Nephron progenitor cell (in vitro differentiated cells): ENCODE results near the gene ITSN1.

ENCODE experiments used
- DNase-seq: peaks from one replicate; pipeline ENCODE4 v3.0.0; 2021
- H3K27ac Mint-ChIP-seq: 2 replicates; pipeline ENCODE4 v1.8.0; 2021; ENCODE audit warnings: mild to moderate bottlenecking, moderate library complexity, mixed read lengths
- H3K27me3 Mint-ChIP-seq: 2 replicates; pipeline ENCODE4 v1.8.0; 2021; ENCODE audit warnings: mild to moderate bottlenecking, low read depth, mixed read lengths; ENCODE audit not compliant: poor library complexity
- H3K36me3 Mint-ChIP-seq: 2 replicates; pipeline ENCODE4 v1.8.0; 2021; ENCODE audit warnings: low read depth, mixed read lengths
- H3K4me1 Mint-ChIP-seq: 2 replicates; pipeline ENCODE4 v1.8.0; 2021; ENCODE audit warnings: mixed read lengths
- H3K4me3 Mint-ChIP-seq: 2 replicates; pipeline ENCODE4 v1.8.0; 2021; ENCODE audit warnings: mild to moderate bottlenecking, moderate library complexity, mixed read lengths
- H3K9me3 Mint-ChIP-seq: 2 replicates; pipeline ENCODE4 v1.8.0; 2021; ENCODE audit warnings: mild to moderate bottlenecking, moderate library complexity, mixed read lengths
- TF ChIP-seq, protein P1 (sequence below): fragments of 200-600 bp; sonication (generic); IDR thresholded peaks from 2 replicates; pipeline ENCODE4 v1.5.0; 2021; ENCODE audit warnings: antibody characterized with exemption

The ITSN1 gene

DNA sequence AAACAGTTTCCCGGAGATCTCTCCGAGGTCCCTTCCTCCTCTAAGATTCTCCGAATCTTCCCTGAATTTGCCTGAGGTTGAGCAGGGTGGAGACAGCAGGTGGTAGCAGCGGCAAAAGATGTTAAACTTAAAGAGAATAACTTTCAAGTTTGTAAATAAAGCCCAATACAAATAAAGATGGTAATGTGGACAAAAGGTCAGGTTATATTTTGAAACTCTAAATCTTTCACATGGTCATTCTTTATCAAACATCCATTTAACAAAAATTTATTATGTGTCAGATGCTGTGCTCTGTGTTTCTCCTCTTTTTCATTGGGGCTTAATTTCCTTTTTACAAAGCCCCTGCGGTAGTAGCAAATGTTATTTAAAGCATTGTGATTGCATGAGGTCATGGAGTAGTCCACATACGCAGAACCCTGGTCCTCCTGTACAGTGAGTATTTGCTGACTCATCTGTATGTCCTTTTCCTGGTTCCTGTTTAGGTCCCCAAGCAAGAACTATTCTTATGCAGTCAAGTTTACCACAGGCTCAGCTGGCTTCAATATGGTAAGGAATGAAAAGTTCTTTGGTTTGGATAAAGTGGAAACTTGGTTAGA, 119.2 kb downstream of the ITSN1 start:
- H3K9me3 Mint-ChIP-seq = no peaks in the 10 kb centered on the region
- TF ChIP-seq, protein P1, sequence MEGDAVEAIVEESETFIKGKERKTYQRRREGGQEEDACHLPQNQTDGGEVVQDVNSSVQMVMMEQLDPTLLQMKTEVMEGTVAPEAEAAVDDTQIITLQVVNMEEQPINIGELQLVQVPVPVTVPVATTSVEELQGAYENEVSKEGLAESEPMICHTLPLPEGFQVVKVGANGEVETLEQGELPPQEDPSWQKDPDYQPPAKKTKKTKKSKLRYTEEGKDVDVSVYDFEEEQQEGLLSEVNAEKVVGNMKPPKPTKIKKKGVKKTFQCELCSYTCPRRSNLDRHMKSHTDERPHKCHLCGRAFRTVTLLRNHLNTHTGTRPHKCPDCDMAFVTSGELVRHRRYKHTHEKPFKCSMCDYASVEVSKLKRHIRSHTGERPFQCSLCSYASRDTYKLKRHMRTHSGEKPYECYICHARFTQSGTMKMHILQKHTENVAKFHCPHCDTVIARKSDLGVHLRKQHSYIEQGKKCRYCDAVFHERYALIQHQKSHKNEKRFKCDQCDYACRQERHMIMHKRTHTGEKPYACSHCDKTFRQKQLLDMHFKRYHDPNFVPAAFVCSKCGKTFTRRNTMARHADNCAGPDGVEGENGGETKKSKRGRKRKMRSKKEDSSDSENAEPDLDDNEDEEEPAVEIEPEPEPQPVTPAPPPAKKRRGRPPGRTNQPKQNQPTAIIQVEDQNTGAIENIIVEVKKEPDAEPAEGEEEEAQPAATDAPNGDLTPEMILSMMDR = no peak
- H3K27ac Mint-ChIP-seq = peak overlapping the region; percentile 67
- H3K4me1 Mint-ChIP-seq = peaks cover 7% of the 10 kb centered on the region
- H3K27me3 Mint-ChIP-seq = no peaks in the 10 kb centered on the region
- no peak for DNase-seq
- H3K36me3 Mint-ChIP-seq = peaks cover 65% of the 10 kb centered on the region
- H3K4me3 Mint-ChIP-seq = no peak overlapping the region

DNA sequence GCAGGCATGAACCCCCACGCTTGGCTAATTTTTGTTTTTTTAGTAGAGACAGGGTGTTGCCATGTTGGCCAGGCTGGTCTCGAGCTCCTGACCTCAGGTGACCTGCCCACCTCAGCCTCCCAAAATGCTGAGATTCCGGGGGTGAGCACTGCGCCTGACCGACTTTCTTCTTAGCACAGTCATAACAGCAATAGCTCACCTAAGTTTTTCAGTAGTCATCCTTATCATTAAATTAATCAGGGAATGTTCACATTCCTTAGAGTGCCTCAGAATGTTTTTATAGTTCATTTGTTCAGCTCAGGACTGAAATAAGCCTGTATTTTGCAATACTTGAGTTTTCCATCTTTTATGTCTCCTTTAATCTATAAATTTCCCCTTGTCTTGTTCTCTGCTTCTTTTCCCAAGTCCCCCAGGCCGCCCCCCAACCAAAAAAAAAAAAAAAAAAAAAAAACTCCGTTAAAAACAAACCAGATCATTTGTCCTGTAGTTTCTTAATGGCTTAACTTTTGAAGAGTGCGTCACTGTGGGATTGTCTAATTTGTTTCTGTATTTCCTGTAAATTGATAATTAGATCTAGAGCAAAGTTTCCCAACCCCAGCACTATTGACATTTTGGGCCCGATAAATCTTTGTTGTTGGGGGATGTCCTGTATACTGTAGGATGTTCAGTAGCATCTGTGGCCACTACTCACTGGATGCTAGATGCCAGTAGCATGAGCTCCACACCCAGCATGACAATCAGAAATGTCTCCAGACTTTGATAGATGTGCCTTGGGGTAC, 120.7 kb downstream of the ITSN1 start:
- no peak overlapping the region for H3K4me3 Mint-ChIP-seq
- H3K36me3 Mint-ChIP-seq = peaks cover 75% of the 10 kb centered on the region
- H3K9me3 Mint-ChIP-seq = no peaks in the 10 kb centered on the region
- TF ChIP-seq, protein P1 = no peak
- no peaks in the 10 kb centered on the region for H3K27me3 Mint-ChIP-seq
- DNase-seq = no peak
- peaks cover 7% of the 10 kb centered on the region for H3K4me1 Mint-ChIP-seq
- no peak overlapping the region for H3K27ac Mint-ChIP-seq

DNA sequence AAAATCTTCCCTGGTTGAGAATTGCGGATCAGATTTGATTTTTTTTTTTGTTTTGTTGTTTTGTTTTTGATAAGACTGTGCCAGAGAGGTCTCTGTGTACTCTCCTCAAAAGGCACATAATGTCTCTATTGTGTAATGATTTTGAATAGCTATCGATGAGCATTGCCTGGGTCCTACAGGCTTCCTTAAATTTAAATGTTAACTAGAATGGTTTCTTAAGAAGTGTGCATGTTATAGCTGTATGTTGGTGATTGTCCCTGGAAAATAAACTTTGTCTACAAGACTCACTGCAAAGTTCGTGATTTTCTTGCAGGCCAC, 121.2 kb downstream of the ITSN1 start:
- Mint-ChIP-seq H3K36me3 (peaks cover 71% of the 10 kb centered on the region), H3K27me3 (no peaks in the 10 kb centered on the region), H3K4me3 (no peak overlapping the region), H3K4me1 (peaks cover 7% of the 10 kb centered on the region), H3K9me3 (no peaks in the 10 kb centered on the region), H3K27ac (no peak overlapping the region)
- TF ChIP-seq, protein P1 = no peak
- DNase-seq = no peak

DNA sequence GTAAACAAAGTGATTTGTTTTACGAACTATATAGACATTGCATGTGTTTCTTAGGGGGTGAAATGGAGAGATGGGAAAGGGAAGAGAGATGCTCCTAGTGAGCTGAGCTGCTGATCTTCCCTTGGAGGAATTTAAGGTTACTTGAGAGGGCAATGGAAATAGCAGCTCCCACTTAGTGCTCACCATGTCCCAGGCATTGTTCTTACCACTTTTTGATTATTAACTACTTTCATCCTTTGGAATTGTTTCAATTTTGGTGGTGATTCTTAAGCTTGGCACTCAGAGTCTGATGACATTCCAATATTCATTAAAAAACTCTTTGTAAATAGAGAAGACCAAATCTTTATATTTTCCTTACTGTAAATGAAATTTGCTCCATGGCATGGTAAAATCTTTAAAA, 124.9 kb downstream of the ITSN1 start:
- H3K4me1 Mint-ChIP-seq = no peaks in the 10 kb centered on the region
- peaks cover 74% of the 10 kb centered on the region for H3K36me3 Mint-ChIP-seq
- H3K27me3 Mint-ChIP-seq = no peaks in the 10 kb centered on the region
- TF ChIP-seq, protein P1 = no peak
- no peak overlapping the region for H3K27ac Mint-ChIP-seq
- DNase-seq = no peak
- no peak overlapping the region for H3K4me3 Mint-ChIP-seq
- peaks cover 4% of the 10 kb centered on the region for H3K9me3 Mint-ChIP-seq

DNA sequence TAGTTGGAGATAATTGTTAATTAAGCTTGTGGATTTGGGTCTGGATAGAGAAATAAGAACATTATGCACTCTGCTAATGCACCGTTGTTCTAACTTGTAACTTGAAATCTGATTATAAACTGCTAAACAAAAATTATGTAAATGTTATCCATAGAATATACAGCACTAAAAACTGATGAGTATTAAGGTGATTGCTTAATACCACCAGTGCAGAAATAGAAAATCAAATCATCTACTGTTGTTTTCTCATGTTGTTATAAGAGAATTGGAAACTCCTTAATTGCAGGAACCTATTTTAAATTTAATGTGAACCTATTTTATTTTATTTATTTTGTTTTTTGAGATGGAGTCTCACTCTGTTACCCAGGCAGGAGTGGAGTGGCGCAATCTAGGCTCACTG, 125.7 kb downstream of the ITSN1 start:
- H3K4me3 Mint-ChIP-seq = no peak overlapping the region
- peaks cover 75% of the 10 kb centered on the region for H3K36me3 Mint-ChIP-seq
- no peaks in the 10 kb centered on the region for H3K27me3 Mint-ChIP-seq

More for the DNA sequence above, 125.7 kb downstream of the ITSN1 start:
- no peaks in the 10 kb centered on the region for H3K4me1 Mint-ChIP-seq
- H3K9me3 Mint-ChIP-seq = peaks cover 4% of the 10 kb centered on the region
- no peak for DNase-seq
- H3K27ac Mint-ChIP-seq = no peak overlapping the region
- TF ChIP-seq, protein P1 = no peak
